NB4 (cell line): ENCODE results near the gene CLSTN1.

ENCODE experiments used
- CTCF ChIP-seq: IDR thresholded peaks from one replicate; pipeline ENCODE4 v1.5.1; 2012; ENCODE audit warnings: low read depth, low read length
- POLR2A ChIP-seq: IDR thresholded peaks from 2 replicates; pipeline ENCODE4 v1.6.1; 2011; ENCODE audit warnings: mild to moderate bottlenecking; ENCODE audit not compliant: insufficient read length; ENCODE audit errors: extremely low read depth
- TF ChIP-seq, protein P1 (sequence below): IDR thresholded peaks from 2 replicates; pipeline ENCODE4 v1.6.1; 2011; ENCODE audit warnings: low read depth, low read length

- no peak for TF ChIP-seq CTCF
- TF ChIP-seq POLR2A, result no peak
- TF ChIP-seq, protein P1, sequence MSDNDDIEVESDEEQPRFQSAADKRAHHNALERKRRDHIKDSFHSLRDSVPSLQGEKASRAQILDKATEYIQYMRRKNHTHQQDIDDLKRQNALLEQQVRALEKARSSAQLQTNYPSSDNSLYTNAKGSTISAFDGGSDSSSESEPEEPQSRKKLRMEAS, result no peak
Observed at GRCh38 chr1:9716404-9717192, 107.2 kb downstream of the CLSTN1 start.
